HG03095 (cell line): ENCODE results near the gene HOXD11.

Experiments
- ATAC-seq: cut with Tn5 transposase; IDR thresholded peaks from one replicate; pipeline ENCODE4 v1.9.1; 2021; ENCODE audit warnings: moderate library complexity; ENCODE audit not compliant: unreplicated experiment

HOXD11 gene

DNA sequence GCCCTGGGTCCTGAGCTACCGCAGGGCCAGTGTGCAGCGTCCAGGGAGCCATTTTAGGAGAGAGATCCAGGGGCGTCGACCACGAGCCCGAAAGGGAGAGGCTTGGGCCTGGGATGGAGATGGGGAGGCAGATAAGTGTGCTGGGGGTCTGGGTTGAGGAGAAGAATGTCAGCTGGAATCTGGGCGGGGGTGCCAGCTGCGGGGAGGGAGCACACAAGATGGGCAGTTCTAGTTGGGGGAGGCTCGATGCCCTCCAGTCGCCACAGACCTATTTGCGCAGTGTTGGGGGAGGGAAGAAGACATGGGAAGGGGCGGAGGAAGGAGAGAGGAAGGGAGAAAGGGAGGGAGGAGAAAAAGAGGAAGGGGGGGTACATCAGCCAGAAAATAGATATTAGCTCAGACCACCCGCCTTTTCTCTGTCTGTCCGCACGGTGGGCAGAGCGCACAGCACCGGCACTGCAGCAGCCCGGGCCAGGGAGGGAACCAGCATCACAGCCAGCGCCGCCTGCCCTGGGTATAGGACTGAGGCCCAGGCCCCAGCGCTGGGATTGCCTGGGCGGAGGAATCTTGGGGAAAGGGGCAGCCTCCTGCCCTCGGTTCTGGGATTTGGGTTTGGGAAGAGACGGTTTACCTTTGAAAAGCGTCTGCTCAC is 1.9 kb upstream of the HOXD11 start:
- ATAC-seq, result no peak

DNA sequence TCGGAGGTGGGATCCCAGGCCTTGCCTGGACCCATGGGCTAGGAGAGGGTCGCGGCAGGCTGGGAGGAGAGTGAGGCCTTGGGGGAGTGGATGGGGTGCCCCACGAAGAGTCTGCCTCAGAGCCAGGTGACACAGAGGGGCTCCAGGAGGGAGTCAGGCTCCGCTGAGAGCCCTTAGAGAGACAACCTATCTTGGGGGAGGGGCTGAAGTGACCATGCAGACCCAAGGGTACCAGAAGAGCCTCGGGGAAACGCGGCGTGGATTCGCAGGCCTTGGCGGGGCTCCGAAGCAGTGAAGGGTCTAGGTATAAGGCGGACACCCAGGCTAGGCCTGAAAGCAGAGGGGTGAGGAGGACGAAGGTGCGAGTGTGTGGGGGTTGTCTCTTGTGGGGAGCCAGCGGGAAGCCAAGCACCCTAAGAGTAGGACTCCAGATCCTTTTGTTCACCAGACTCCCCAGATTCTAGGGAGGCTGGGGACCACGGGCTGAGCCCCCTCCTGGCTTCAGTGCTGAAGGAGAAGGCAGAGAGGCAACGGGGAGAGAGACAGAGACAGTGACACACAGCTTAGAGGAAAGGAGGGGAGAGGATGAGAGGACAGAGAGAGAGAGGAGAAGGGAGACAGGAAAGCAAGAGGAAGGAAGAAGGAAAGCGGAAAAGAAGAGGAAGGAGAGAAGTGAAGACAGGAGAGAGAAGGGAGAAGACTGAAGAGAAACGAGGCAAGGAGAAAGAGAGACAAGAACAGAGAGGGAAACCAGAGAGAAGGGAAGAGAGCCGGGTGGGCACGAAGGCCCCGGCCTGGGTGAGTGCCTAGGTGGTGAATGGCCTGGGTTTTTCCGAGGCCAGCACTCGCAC is 1.1 kb upstream of the HOXD11 start:
- ATAC-seq, result no peak

GRCh38 chr2:176107731-176108181 is 676 bp downstream of the HOXD11 start:
- ATAC-seq, result no peak

- no peak for ATAC-seq
Measured at GRCh38 chr2:176109192-176109901, 2.3 kb downstream of the HOXD11 start.

GRCh38 chr2:176109946-176110345 is 2.9 kb downstream of the HOXD11 start:
- no peak for ATAC-seq

DNA sequence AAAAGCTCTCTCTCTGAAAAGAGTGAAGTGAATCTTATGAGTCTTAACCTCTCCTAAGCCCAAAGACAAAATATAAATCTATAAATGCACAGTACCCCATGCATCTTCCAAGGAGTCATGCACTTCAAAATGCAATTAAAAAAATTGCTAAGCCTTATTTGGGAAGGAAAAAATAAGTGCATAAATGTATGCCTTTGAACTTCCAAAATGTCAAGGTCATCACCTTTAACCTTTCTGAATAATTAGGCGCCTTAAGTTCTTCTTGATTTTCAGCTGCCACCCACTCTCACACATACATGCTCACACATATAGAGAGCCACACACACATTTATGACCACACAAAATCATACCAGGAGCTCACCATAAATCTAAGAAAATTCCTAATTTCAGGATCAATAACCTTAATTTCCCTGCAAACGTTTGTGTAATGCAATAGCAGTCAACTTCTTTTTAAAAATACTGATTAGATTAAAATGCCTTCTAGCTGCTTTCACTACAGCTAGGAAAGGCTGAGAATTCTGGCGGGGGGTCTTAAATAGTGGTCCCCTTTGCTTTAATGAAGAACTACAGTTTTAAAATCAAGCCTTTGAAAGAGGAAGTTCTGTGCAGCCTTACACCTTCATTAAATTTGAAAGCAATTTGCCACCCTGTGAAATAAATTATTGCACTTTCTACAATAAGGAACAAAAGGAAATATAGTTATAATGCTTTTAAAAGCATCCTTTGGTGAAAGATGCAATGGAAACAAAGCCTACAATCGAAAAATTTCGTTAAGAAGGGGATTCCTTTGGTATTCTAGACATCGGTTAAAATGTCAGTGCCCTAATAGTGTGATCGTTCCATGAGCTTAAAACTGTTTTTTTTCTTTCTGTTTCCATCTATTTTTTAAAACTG is 3.6 kb downstream of the HOXD11 start:
- ATAC-seq, result no peak

- ATAC-seq, result no peak
Measured at GRCh38 chr2:176111309-176111663, 4.2 kb downstream of the HOXD11 start.

DNA sequence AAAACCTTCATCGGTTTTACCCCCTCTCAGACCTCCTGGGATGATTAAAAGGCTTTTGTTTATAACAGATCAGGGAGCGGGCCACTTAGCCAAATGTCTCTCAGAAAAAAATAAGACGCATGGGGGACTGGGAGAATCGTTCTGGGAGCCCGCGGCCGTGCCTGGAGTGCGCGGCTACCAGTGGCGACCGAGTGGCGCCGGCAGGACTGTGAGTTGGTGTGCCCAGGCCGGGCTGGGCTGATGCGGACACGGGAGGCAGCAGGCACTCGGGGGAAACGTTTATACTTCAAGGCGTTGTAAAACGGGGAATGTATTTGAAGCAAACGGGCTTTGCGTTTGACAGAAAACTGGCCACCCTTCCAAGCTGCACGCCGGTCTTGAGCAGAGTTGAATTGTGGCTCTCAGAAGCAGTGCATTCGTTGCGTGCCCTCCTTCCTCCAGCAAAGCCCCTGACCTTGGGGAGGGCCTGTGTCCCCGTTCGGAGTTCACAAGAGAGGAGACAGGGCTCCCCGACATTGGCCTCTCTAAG is 4.8 kb downstream of the HOXD11 start:
- no peak for ATAC-seq

DNA sequence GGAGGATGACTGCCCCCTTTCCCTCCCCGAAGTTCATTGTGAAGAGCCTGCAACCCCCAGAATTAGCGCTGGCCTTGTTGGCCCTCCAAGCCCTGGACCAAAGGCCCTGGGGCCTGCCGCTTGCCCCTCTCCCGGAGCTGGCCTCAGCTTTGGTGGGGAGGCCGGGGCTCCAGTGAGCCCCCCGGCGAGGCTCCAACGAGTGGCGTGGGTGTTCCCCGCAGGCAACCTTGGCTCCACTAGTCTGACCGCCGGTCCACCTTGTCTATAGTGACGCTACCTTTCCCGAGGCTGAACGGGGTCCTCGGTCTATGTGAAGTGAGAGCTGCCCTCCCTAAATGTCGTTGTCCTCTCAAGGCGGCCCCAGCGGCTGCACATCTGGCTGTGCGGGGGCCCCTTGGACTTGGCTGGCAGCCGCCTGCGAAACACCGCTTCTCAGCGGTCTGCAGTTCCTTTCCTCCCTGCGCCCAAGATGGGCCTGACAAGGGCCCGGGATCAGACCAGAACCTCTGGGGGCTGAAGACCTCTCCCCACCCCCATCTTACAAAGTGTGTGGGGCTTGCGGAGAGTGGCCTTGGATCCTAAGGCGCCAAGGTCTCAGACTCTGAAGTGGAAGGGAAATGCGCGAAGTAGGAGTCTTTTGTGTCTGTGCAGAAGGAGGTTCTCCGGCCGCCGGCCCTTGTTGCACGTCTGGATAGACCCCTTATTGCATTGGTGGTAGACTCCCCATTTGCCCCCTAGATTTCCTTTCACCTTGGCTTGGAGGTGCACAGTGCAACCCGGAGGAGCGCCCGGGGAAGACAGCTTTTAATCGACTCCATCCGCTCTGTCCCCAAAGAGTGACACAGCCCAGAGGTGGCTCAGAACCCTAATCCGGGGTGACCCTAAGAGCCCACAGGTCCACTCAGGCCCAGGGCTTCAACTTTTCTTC is 5.6 kb downstream of the HOXD11 start:
- no peak for ATAC-seq

GRCh38 chr2:176114120-176114929 is 7.2 kb downstream of the HOXD11 start:
- ATAC-seq, result no peak

DNA sequence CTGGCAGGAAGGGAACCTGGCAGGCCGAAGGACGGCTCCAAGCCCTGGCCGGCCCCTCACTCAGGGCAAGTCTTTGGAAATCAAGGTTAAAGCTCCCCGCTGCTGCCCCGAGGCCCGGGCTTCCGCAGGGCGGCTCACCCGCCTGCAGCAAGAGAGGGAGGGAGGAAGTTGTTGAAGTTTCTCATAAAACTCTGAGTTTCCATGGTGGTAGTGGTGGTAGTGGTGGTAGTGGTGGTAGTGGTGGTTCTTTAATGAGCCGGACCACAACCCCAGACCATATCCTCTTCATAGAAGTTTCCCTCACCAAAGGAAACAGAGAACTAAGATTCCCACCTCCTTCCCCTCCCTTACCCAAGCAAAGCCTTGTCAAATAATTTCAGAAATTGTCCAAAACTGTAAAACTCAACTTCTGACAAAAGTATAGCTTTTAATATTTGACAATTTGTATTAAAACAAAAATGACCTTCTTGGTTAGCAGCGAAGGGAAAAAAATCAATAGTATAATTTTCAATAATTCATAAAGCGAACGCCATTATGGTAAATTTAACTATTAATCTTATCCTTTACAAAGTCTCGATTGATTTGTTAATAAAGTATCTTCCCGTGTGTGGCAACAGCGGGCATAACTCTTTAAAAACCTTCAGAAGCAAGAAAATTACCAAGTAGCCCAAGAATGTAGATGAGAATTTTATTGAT is 8.0 kb downstream of the HOXD11 start:
- ATAC-seq, result no peak

GRCh38 chr2:176115883-176116813 is 9.1 kb downstream of the HOXD11 start, which contains the start of gene HOXD10:
HOXD10 (plus strand) TSS chr2:176116778; CDS start chr2:176116834, 56 bp downstream.
- no peak for ATAC-seq

GRCh38 chr2:176117162-176117822 is 10.2 kb downstream of the HOXD11 start:
- no peak for ATAC-seq

- no peak for ATAC-seq
Measured at GRCh38 chr2:176117823-176118371, 10.8 kb downstream of the HOXD11 start.

DNA sequence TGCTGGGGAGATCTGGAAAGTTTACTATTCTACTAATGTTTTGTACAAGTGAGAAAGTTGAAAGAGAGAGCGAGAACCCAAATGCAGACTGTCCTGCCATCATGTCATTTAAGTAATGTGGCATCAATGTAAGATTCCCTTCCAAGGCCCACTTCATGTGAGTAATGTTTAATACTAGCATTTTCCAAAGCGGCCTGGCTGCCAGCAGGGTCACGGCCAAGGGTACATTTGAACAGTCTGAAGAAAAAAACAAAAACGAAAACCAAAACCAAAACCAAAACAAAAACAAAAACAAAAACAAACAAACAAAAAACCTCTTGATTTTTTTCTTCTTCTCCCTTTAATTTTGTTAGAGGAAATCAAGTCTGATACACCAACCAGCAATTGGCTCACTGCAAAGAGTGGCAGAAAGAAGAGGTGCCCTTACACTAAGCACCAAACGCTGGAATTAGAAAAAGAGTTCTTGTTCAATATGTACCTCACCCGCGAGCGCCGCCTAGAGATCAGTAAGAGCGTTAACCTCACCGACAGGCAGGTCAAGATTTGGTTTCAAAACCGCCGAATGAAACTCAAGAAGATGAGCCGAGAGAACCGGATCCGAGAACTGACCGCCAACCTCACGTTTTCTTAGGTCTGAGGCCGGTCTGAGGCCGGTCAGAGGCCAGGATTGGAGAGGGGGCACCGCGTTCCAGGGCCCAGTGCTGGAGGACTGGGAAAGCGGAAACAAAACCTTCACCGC is 11.7 kb downstream of the HOXD11 start:
- no peak for ATAC-seq
